NCI-H1105 treated with DMSO at 0.1 percent for 48 hours (cell line): ENCODE results near the gene NUP210.

ENCODE experiments used
- DNase-seq: peaks from one replicate; lab custom pipeline; 2025; lab: John Stamatoyannopoulos, UW

NUP210 gene

GRCh38 chr3:13375464-13375863 lies 44.7 kb downstream of the NUP210 start:
- no peak for DNase-seq

- no peak for DNase-seq
Observed at GRCh38 chr3:13373975-13374586, 46.0 kb downstream of the NUP210 start.

GRCh38 chr3:13372656-13373055 lies 47.5 kb downstream of the NUP210 start:
- DNase-seq: no peak

- no peak for DNase-seq
Observed at GRCh38 chr3:13372126-13372525, 48.0 kb downstream of the NUP210 start.

GRCh38 chr3:13371100-13372075 lies 48.7 kb downstream of the NUP210 start:
- no peak for DNase-seq

- no peak for DNase-seq
Observed at GRCh38 chr3:13370609-13371008, 49.5 kb downstream of the NUP210 start.

GRCh38 chr3:13370055-13370454 lies 50.1 kb downstream of the NUP210 start:
- no peak for DNase-seq

GRCh38 chr3:13368834-13369233 lies 51.3 kb downstream of the NUP210 start:
- DNase-seq: no peak

- DNase-seq: no peak
Observed at GRCh38 chr3:13367728-13368127, 52.4 kb downstream of the NUP210 start.

- no peak for DNase-seq
Observed at GRCh38 chr3:13365390-13366379, 54.4 kb downstream of the NUP210 start.

- no peak for DNase-seq
Observed at GRCh38 chr3:13364602-13365271, 55.4 kb downstream of the NUP210 start.

- no peak for DNase-seq
Observed at GRCh38 chr3:13362551-13362950, 57.6 kb downstream of the NUP210 start.

- DNase-seq: no peak
Observed at GRCh38 chr3:13359916-13360315, 60.2 kb downstream of the NUP210 start.

- DNase-seq: no peak
Observed at GRCh38 chr3:13358643-13359042, 61.5 kb downstream of the NUP210 start.

GRCh38 chr3:13358051-13358450 lies 62.1 kb downstream of the NUP210 start:
- no peak for DNase-seq

GRCh38 chr3:13357074-13357473 lies 63.0 kb downstream of the NUP210 start:
- DNase-seq: no peak

- no peak for DNase-seq
Observed at GRCh38 chr3:13353936-13354542, 66.1 kb downstream of the NUP210 start.

GRCh38 chr3:13353506-13353905 lies 66.6 kb downstream of the NUP210 start:
- no peak for DNase-seq

- DNase-seq: no peak
Observed at GRCh38 chr3:13352621-13353131, 67.4 kb downstream of the NUP210 start.

- no peak for DNase-seq
Observed at GRCh38 chr3:13349823-13350222, 70.3 kb downstream of the NUP210 start.
